NT2/D1 (cell line): ENCODE measurements around the gene LRRC45.

Experiments
- DNase-seq: peaks from one replicate; pipeline ENCODE4 v3.0.0-alpha.2; 2011; ENCODE audit warnings: low read depth, low spot score
- H3K27me3 ChIP-seq: 2 replicates; pipeline ENCODE4 v1.6.0; 2011; ENCODE audit warnings: mild to moderate bottlenecking; ENCODE audit not compliant: insufficient read length, insufficient read depth
- H3K36me3 ChIP-seq: 2 replicates; pipeline ENCODE4 v1.6.1; 2011; ENCODE audit warnings: mild to moderate bottlenecking, low read length, mixed read lengths; ENCODE audit not compliant: insufficient read depth, insufficient read length
- H3K4me1 ChIP-seq: 2 replicates; pipeline ENCODE4 v1.5.1; 2011; ENCODE audit not compliant: insufficient read depth, insufficient read length
- H3K4me3 ChIP-seq: 2 replicates; pipeline ENCODE4 v1.5.1; 2011; ENCODE audit warnings: low read depth; ENCODE audit not compliant: insufficient read length
- H3K9ac ChIP-seq: 2 replicates; pipeline ENCODE4 v1.6.0; 2011; ENCODE audit warnings: low read depth; ENCODE audit not compliant: insufficient read length
- H3K9me3 ChIP-seq: 2 replicates; pipeline ENCODE4 v1.5.1; 2011; ENCODE audit warnings: mild to moderate bottlenecking, low read length; ENCODE audit not compliant: insufficient read depth
- SUZ12 ChIP-seq: IDR thresholded peaks from 2 replicates; pipeline ENCODE4 v1.6.1; 2011; ENCODE audit not compliant: insufficient read length, insufficient read depth; ENCODE audit errors: extremely low read depth
- YY1 ChIP-seq: IDR thresholded peaks from 2 replicates; pipeline ENCODE4 v1.6.1; 2011; ENCODE audit not compliant: insufficient read length, insufficient read depth
- ZNF274 ChIP-seq: IDR thresholded peaks from 2 replicates; pipeline ENCODE4 v1.6.1; 2011; ENCODE audit warnings: mild to moderate bottlenecking, low read depth, low read length

Gene LRRC45

GRCh38 chr17:81999587-81999975, 23.5 kb upstream of the LRRC45 start:
- no peak for DNase-seq
- TF ChIP-seq YY1 (no peak), ZNF274 (no peak), SUZ12 (no peak)
- H3K9me3 ChIP-seq, result no peaks in the 10 kb centered on the region
- no peak overlapping the region for H3K9ac ChIP-seq
- H3K4me1 ChIP-seq, result peaks cover 40% of the 10 kb centered on the region
- no peaks in the 10 kb centered on the region for H3K27me3 ChIP-seq
- no peak overlapping the region for H3K4me3 ChIP-seq
- peaks cover 29% of the 10 kb centered on the region for H3K36me3 ChIP-seq

GRCh38 chr17:81999976-82000802, 22.9 kb upstream of the LRRC45 start:
- Histone ChIP-seq H3K9me3 (no peaks in the 10 kb centered on the region), H3K36me3 (peaks cover 27% of the 10 kb centered on the region), H3K4me3 (no peak overlapping the region), H3K4me1 (peaks cover 41% of the 10 kb centered on the region), H3K9ac (no peak overlapping the region), H3K27me3 (no peaks in the 10 kb centered on the region)
- TF ChIP-seq ZNF274 (no peak), SUZ12 (no peak), YY1 (no peak)
- DNase-seq, result no peak

- no peak for DNase-seq
- no peaks in the 10 kb centered on the region for H3K9me3 ChIP-seq
- no peaks in the 10 kb centered on the region for H3K27me3 ChIP-seq
- peaks cover 37% of the 10 kb centered on the region for H3K4me1 ChIP-seq
- H3K9ac ChIP-seq, result no peak overlapping the region
- no peak overlapping the region for H3K4me3 ChIP-seq
- H3K36me3 ChIP-seq, result peaks cover 20% of the 10 kb centered on the region
- no peak for TF ChIP-seq YY1
- no peak for TF ChIP-seq SUZ12
- TF ChIP-seq ZNF274, result no peak
Observed at GRCh38 chr17:82000803-82001570, 22.1 kb upstream of the LRRC45 start.

GRCh38 chr17:82001571-82002056, 21.5 kb upstream of the LRRC45 start:
- no peaks in the 10 kb centered on the region for H3K9me3 ChIP-seq
- no peaks in the 10 kb centered on the region for H3K27me3 ChIP-seq
- no peak overlapping the region for H3K4me3 ChIP-seq
- no peak overlapping the region for H3K9ac ChIP-seq
- H3K36me3 ChIP-seq, result peaks cover 18% of the 10 kb centered on the region
- TF ChIP-seq ZNF274 (no peak), YY1 (no peak), SUZ12 (no peak)
- no peak for DNase-seq
- H3K4me1 ChIP-seq, result peaks cover 40% of the 10 kb centered on the region

GRCh38 chr17:82003411-82004381, 19.4 kb upstream of the LRRC45 start:
- TF ChIP-seq SUZ12 (no peak), ZNF274 (no peak), YY1 (no peak)
- Histone ChIP-seq H3K4me1 (peaks cover 52% of the 10 kb centered on the region), H3K4me3 (no peak overlapping the region), H3K27me3 (no peaks in the 10 kb centered on the region), H3K9me3 (no peaks in the 10 kb centered on the region), H3K36me3 (peaks cover 11% of the 10 kb centered on the region), H3K9ac (peak overlapping the region; percentile 58)
- DNase-seq, result no peak

- H3K9ac ChIP-seq, result peak overlapping the region; percentile 24
Observed at GRCh38 chr17:82004517-82005455, 18.3 kb upstream of the LRRC45 start.

More at GRCh38 chr17:82004517-82005455, 18.3 kb upstream of the LRRC45 start:
- no peak for DNase-seq
- Histone ChIP-seq H3K9me3 (no peaks in the 10 kb centered on the region), H3K27me3 (no peaks in the 10 kb centered on the region), H3K4me1 (peaks cover 48% of the 10 kb centered on the region), H3K4me3 (no peak overlapping the region), H3K36me3 (peaks cover 17% of the 10 kb centered on the region)
- TF ChIP-seq SUZ12 (no peak), YY1 (no peak), ZNF274 (no peak)
